ENCODE measurements around the gene EEF1AKMT2. TPM values are rescaled to one million over a fixed set of nuclear protein-coding genes. Genes with fewer than 3 reads are reported as not detected.

Gene EEF1AKMT2
- total and polyA plus RNA-seq, 9 of the 15 experiments (the other 6 are each of a cell fraction or from before 2014, with no cell fraction given): 9.3 to 34.3 (median 23.7) TPM

DNA sequence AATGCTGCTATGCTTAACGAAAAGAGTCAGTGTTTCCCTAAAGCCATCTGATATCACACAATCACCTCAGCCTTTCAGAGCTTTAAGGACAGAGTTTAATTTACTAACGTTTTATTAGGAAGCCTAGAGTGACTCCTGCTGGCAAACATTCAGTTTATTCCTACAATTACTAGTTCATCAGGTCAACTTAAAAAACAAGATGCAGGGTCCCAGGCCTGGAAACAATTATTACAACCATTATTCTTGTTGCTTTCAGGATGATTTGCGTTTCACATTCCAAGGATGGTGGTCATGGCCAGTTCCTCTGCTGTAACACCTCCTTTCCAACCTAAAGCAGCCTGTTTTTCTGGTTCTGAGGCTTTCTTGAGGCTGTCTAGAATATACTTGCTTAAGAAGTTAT lies 46.0 kb downstream of the EEF1AKMT2 start (continued):
- TF ChIP-seq, protein P1, sequence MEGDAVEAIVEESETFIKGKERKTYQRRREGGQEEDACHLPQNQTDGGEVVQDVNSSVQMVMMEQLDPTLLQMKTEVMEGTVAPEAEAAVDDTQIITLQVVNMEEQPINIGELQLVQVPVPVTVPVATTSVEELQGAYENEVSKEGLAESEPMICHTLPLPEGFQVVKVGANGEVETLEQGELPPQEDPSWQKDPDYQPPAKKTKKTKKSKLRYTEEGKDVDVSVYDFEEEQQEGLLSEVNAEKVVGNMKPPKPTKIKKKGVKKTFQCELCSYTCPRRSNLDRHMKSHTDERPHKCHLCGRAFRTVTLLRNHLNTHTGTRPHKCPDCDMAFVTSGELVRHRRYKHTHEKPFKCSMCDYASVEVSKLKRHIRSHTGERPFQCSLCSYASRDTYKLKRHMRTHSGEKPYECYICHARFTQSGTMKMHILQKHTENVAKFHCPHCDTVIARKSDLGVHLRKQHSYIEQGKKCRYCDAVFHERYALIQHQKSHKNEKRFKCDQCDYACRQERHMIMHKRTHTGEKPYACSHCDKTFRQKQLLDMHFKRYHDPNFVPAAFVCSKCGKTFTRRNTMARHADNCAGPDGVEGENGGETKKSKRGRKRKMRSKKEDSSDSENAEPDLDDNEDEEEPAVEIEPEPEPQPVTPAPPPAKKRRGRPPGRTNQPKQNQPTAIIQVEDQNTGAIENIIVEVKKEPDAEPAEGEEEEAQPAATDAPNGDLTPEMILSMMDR (IDR thresholded peaks at IDR 0.05 in 2 of 3, conservative IDR thresholded peaks at IDR 0.05 in 1 of 3; ENCODE audit: insufficient read depth in 2 of 3, low read depth in 1 of 3, low read length in 3 of 3): peak; percentile 1 to 51 (median 49); a peak in 4 of 6 replicates
- TF ChIP-seq JUND (IDR thresholded peaks at IDR 0.05; ENCODE audit: borderline replicate concordance, low read depth, low read length) (no peak), JUND (tag; IDR thresholded peaks at IDR 0.05; ENCODE audit: borderline replicate concordance, low read depth, low read length) (no peak), RAD21 (CRISPR knock-in tag; conservative IDR thresholded peaks at IDR 0.05 in 1 of 2, IDR thresholded peaks at IDR 0.05 in 1 of 2) (peak; percentile 56 to 63), ZNF239 (CRISPR knock-in tag; IDR thresholded peaks at IDR 0.05) (no peak), ZNF584 (CRISPR knock-in tag; IDR thresholded peaks at IDR 0.05; ENCODE audit: low read depth) (no peak), ZNF764 (CRISPR knock-in tag; IDR thresholded peaks at IDR 0.05; ENCODE audit: low read depth) (0 out of 2 replicates have a peak, but pooled peaks have one; percentile 40), CSDE1 (IDR thresholded peaks at IDR 0.05) (no peak), BRF1 (IDR thresholded peaks at IDR 0.05; ENCODE audit: borderline replicate concordance, extremely low read depth, insufficient read length) (no peak), ZNF133 (CRISPR knock-in tag; IDR thresholded peaks at IDR 0.05) (no peak), GATA2 (CRISPR knock-in tag; IDR thresholded peaks at IDR 0.05) (no peak)
